RPMI7951 (cell line): ENCODE measurements around the gene ST6GALNAC2. TPM values are rescaled to one million over a fixed set of nuclear protein-coding genes. Genes with fewer than 3 reads are reported as not detected.
A peak's percentile ranks its signal among the peaks of the same experiment; 100 is the strongest.

ENCODE experiments used
- DNase-seq: peaks from one replicate; pipeline ENCODE4 v3.0.0-alpha.2; 2012; ENCODE audit warnings: low read depth
- total RNA-seq: library from RNA; depleted of rRNA; stranded (reverse); fragments of >200 nt; shearing (Covaris generic); gene quantifications from 2 replicates; pipeline ENCODE4 v1.2.3, GENCODE V29; 2014

ST6GALNAC2 gene
- total RNA-seq, 1 experiment from 2014 or later, result 10.7 TPM

DNA sequence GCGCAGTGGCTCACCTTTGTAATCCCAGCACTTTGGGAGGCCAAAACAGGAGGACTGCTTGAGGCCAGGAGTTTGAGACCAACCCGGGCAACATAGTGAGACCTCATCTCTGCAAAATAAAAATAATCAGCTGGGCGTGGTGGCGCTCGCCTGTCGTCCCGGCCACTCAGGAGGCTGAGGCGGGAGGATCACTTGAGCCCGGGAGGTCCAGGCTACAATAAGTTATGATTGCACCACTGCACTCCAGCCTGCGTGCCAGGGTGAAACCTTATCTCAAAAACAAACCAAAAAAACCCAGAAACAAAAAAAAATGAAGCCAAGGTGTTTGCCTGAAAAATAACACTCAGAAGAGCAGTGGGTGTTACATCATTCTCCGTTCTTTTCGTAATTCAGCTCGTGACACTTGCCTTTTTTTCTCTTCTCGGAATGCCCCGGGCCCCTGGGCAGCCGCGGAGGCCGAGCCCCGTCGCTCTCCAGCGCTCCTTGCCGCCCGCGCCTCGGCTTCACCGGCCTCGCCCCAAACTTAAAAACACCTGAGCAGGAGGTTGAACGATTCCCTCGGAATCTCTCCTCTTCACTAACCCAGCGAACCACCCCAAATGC, 28.8 kb downstream of the ST6GALNAC2 start:
- DNase-seq, result peak; percentile 41

DNA sequence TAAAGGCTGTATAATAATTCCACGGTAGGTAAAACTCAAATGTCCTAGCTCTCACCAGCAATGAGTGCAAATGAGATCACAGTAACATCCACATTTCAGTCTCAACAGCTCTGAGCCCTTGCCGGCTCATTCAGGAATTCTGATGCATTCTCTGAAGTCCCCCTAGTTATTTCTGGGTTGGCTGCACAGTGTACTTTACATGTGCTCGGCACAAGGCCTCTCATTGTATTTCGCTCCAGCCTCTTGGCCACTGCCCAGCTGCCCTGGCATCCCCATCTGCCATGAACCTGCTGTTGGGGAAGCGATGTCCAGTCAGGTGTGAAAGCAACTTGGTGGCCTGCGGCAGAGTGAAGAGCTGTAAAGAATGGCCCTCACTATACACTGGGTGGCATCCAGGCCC, 31.5 kb downstream of the ST6GALNAC2 start:
- DNase-seq, result no peak

DNA sequence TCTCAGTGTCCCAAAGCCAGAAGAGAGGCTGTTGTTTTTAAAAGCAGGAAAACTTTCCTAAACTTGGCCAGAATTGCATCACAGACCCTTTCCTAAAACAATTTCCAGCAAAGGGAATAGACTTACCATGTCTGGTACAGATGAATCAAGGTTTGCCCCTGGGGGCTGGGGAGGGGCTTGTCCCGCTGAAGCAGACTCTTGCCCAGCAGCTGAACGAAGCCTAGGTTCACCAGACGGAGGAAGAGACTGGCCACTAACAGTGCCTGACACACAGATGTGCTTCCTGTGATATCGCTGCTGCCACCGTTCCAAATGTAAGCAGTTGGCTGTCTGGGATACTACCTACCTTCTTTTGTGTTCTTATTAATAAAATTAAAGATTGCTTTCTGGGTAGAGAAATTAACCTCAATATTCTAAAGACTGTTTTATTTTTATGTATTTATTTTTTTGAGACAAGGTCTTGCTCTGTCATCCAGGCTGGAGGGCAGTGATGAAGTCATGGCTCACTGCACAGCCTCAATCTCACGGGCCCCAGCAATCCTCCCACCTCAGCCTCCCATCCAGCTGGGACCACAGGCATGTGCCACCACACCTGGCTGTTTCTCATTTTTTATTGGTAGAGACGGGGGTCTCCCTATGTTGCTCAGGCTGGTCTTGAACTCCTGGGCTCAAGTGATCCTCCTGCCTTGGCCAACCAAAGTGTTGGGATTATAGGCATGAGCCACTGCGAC, 32.3 kb downstream of the ST6GALNAC2 start:
- no peak for DNase-seq

DNA sequence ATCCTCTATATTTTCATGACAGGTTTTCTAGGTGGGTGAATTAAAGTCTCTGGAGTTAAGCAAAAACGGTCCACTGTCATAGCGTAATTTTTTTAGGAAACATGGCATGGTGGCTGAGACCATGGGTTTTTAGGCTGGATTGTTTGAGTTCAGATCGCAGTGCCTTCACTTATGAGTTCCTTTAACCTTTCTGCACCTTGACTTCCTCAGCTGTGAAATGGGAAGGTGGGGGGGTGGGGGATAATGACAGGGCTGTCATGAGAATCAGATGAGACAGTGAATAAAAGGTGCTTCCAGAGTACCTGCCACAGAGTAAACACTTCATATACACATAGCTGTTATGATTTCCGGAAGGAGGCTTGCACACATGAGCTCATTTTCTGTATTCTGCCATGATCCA, 34.0 kb downstream of the ST6GALNAC2 start:
- no peak for DNase-seq

DNA sequence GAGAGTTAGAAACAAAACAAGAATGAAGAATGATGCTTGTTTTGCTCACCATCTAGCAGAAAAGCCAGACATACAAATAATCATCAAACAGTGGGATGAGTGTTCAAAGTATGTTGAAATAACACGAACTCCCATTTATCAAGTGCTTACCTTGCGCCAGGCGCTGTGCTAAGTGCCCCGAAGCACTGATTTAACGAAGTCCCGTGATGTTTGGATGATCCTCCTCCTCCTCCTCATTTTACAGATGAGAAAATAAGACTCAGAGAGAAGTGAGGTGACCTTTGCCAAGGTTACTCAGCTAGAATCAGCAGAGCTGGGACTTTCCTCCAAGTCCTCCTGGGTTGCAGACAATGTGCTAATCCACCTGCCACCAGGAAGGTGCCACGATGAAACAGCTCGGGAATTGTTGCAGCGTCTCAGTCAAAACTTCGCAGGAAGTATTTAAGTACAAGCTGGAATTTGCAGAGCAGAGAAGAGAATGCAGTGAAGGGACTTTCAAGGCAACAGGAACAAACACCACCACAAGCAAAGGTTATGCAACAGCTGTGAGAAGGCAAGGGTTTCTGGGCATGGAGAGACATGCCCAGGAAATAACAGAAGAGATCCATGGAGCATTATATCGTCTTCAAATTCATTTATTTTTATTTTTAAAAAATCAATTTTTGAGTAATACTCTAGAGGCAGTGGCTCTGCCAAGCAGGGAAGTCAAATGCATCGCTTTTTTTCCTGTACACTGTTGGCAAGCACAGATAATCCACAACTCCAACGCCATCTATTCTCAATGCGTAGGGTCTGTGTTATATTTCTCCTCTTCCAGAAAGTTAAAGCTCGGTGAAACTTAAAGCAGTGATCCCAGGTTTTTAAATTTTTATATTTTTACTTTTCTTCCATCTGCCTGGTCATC, 34.7 kb downstream of the ST6GALNAC2 start:
- no peak for DNase-seq

DNA sequence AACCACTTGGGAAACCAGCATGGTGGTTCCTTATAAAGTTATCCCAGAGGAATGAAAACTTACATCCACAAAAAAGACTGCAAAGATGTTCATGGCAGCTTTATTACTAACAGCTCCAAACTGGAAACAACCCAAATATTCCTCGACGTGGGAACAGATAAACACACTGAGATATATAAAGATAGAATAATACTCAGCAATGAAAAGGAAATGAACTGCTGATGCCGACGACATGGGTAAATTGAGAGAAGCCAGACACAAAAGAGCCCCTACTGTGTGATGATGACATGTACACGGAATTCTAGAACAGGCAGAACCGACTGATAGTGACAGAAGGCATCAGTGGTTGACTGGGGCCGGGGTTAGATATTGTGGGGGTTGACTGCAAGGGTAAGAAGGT, 36.1 kb downstream of the ST6GALNAC2 start:
- no peak for DNase-seq

DNA sequence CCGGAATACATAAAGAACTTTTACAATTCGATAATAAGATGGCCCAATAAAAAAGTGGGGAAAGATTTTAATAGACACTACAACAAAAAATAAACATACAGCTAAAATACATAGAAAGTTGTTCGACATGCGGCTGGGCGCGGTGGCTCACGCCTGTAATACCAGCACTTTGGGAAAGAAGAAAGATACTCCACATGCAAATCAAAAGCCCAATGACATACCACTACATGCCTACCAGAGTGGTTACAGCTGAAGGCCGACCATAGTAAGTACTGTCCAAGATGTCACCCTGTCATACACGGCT, 36.5 kb downstream of the ST6GALNAC2 start:
- DNase-seq, result no peak

DNA sequence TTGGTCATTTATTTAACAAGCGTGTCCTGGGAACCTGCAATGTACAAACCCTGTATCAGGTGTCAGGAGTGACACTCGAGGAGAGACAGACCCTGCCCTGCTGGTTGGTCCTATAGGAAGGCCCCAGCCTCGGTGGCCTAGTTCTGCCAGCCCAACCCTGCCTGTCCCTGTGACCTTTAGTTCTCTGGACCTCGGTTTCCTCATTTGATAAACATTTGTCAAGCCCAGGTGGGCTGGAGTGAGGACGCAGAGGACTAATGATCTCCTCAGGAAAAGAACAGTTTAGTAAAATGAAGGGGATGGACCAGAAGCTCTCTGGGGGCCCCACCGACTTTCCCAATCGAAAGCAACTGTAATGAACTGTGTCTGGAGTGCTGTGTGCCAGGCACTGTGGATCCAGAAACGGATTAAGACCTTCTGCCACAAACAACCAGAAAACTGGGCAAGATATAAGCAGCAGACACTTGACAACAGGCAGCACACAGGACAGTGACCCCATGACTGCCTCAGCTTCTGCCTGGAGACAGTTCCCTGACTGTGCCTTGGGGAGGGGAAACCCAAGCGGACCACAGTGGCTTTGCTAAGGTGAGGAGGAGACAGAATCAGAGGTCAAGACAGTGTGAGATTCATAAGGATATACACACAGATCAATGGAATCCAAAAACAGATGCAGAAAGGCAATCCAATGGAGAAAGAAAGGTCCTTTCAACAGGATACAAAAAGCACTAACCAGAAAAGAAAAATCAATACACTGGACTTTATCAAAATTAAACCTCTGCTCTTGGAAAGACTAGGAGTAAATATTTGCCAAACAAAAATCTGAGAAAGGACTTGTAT, 37.1 kb downstream of the ST6GALNAC2 start:
- no peak for DNase-seq

DNA sequence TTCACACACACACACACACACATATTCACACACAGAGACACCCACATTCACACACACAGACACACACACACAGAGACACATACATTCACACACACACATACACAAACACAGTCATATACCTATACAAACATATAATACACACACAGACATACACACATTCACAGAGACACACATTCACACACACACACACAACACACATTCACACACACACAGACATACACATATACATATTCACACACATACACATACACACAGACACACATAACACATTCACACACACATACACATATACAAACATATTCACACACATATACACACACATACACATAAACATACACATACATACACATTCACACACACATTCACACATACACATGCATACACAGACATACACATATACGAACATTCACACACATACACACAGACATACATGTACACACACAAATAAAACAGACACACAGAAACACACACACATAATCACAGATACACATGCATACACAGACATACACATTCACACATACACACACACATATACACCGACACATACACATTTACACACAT, 37.9 kb downstream of the ST6GALNAC2 start:
- no peak for DNase-seq

DNA sequence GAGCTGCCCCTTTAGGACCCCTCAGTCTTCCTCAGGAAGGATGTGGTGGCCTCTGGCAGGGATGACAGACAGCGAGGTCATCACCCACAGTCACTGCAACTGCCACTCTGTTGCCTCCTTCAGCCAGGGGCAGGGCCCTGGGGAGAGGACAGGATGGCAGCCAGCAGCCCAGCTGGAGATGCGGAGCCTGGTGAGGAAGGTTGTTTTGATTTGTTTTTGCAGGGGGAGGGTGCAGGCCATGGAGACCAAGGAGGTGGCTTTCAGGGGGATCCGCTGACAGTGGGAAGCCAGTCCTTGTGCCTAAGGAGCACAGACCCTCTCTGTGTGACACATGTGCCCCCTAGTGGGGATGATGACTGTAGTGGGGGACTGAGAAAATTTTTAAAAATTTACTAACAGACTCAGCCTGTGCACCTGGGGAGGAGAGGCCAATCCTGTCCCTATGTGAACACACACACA, 38.4 kb downstream of the ST6GALNAC2 start:
- peak; percentile 77 for DNase-seq

DNA sequence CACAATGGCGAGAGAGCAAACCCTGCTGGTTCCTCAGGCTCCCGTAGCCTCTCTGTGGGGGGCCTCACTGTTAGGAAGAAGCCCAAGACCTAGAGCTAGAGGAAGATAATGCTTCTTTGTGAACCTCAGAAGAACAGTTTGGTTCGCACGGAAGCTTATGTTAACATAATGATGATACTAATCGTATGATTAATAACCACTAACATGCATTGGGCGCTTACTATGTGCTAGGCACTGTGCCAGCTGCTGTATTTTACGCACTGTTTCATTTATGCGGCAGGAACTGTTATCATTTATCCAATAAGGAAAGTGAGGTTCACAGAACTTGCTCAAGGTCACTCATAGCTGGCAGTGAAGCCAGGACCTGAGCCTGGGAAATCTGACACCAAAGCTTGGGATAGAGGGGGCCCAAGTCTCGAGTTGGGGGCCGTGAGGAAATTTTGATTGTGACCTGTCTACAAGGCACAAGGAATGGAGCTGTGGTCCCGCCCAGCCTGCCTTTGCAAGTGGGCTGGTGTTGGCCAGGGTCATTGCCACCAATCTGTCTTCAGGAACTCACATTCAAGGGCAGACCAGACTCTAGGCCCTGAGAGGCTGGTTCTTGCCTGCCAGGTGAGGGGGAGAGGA, 39.0 kb downstream of the ST6GALNAC2 start:
- DNase-seq, result peak; percentile 85

DNA sequence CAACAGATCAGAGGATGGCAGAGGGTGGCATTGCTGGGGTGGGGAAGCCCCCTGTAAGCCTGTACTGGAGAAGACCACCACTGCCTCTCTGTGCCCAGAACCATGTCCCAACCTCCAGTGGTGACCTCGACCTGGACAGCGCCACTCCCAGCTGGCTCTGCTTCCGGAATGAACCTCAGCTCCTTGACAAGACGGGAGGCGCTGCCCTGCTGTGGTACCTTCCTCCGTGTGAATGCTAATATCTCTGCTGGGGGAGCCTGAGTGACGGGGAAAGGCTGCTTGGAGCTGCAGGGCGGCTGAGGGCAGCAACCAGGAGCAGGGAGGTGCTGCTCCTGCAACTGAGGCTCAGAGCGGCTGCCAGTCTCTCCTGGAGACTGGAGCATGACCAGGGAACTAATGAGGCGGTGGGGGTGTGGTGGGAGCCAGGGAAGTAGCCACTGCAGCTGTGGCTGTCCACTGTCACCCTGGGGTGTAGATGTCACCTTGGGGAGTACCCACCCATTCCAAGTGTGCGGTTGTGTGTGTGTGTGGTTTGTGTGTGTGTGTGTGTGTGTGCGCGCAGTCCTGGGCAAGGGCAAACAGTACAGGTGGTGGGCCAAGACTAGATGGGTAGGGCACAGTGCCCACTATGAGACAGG, 39.6 kb downstream of the ST6GALNAC2 start:
- no peak for DNase-seq

DNA sequence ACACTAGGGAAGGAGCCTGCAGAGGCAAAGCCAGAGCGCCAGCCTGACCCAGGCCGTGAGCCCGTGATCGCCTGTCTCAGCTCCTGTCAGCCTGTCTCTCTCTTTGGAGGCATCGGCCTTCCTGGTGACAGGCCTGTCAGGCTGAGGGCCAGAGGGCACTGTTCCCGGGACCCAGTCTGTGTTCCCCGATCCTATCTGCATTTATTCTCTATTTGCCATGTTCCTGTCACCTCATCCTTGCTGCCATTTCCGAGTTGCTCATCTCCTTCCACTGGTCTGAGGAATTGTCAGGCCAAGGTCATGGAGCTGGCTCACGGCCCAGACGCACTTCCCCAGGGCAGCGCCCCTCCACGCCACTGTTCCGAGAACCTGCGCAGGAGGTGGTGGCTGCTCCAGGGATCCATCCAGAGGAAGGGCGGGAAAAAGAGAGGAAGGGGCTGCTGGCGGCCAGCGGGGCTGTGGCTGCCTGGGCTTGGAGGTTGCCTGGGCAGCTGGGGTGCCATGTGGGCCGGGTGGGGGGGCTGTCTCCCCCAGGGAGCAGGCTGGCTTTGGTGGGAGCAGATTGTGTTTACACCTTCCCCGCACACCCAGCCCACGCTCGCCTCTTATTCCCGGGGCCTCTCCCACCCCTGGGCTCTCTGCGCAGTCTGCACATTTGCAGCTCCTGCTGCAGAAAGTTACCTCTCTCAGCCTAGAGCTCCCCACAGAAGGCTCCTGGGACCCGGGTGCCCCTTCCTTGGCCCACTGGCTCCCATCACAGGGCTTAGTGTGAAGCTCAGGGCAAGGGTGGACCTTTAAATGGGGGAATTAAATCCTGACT, 40.9 kb downstream of the ST6GALNAC2 start:
- DNase-seq, result no peak

DNA sequence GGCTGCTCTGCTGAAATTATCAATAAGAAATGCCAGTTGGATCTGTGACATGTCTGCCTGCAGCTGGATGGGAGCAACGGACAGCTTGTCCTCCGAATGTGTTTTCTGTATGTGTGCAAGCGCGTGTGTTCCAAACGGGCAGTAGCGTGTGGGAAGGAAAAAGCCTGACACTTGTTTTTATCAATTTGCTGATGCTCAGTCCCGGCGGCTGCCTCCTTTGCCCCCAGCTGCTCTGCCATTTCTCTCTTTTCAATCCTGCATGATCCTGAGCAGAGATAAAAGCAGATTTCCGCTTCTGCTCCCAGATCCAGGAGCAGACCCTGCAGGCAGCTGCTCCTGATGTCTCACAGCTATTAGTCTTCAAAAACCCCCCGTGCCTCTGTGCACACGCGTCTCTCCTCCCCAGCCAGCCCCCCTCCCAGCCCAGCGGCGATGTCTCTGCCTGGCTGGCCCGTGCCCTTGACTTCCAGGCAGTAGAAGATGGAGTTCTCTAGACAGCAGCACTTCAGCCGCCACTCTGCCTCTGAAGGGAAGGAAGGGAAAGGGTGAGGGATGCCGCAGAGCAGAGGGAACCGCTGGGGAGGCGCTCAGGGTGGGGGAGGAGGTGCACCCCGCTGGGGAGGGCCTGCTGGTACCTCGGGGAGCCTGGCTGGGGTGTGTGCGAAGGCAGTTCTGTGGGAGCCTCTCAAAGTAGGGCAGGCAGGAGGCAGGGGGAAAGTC, 41.7 kb downstream of the ST6GALNAC2 start:
- DNase-seq, result no peak

DNA sequence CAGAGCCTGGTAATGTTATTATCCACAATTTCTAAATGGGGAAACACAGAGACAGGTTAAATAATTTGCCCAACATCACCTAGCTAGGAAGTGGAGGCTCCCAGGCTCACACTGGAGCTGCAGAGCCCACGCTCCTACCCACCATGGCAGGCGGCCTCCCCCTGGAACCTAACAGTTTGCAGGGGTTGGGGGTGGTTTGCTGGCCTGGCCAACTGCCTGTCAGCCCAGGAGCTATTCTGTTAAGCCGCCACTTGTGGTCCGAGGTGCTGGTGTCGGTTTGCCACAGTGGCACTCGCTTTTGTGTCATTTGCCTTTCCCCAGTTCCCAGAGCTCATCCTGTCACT, 42.2 kb downstream of the ST6GALNAC2 start:
- DNase-seq, result no peak

DNA sequence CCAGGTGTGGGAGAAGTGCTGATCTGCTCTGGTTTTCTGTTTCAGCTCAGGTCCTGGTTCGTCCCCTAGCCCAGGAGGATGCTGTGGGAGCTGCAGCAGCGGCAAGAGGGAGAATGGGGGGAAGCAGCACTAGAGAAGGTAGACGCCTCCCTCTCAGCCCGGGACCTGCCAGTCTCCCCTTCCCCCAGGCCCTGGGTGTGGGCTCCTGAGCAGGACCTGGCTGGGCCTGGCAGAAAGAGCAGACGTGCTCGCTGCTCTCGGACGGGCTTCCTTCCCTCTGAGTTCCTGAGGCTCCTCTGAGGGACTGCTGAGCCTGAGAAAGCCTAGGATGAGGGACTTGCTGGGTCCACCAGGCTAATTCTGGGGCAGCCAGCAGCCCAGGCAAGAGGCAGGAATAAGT, 42.7 kb downstream of the ST6GALNAC2 start:
- DNase-seq, result no peak

DNA sequence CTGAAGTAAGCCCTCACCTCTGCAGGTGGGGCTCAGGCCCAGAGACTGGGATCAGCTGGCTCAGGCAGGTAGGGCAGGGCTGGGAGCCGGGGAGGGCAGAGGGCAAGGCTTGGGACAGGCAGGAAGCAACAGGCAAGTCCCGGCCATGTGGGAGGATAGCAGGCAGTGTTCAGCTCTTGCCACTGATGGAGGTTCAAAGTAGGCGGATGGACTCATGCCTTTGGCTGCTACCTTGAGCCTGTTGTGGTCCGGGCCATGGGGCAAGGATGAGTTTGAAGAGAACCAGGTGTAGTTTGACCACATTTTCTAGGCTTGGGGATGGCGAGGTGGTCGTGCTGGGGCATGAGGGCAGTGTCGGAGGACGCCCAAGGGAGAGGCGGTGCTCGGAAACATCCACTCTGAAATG, 43.1 kb downstream of the ST6GALNAC2 start:
- no peak for DNase-seq

DNA sequence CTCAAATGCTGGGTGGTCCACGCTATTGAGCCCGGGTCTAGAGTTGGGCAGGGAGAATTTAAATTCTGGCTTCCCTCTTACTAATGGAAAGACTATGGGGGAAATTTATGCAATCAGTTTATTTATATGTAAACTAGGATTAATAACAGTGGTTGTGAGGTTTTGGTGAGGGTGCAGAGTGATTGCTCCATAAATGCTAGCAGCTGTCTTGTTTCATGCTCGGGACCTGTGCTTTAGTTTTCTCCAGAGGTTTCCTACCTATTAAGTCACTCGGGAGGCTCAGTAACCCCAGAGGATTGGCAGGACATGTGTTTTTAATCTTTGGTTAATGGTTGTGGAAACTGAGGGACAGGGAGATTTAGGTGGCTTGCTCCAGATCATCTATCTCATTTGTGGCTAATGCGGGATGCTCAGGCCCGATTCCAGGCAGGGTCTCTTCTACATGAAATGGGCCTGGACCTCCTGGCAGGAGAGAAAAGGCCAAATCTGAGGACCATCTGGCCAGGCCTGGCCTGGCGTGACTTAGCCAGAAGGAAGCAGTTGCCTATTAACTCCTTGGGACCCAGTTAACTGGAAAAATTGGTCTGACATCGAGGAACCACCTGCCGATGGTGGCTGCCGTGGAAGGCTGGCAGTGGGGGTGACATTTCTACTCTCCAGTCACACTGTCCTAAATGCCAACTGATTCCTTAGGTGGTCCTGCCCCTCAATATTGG, 43.8 kb downstream of the ST6GALNAC2 start:
- DNase-seq, result no peak
